IPS-18c (cell line): ENCODE measurements around the gene PCSK6.

Experiments used
- H3K4me3 ChIP-seq: 2 replicates; pipeline ENCODE4 v1.7.0; 2013; ENCODE audit warnings: low read depth, mild to moderate bottlenecking, low read length, moderate library complexity; ENCODE audit not compliant: insufficient read depth
- H3K9me3 ChIP-seq: one replicate; pipeline ENCODE4 v1.6.1; 2013; ENCODE audit warnings: mild to moderate bottlenecking, low read length, moderate library complexity; ENCODE audit not compliant: control insufficient read depth, insufficient read depth

The PCSK6 gene

GRCh38 chr15:101447561-101448071, 41.9 kb downstream of the PCSK6 start:
- H3K4me3 ChIP-seq = no peak overlapping the region
- H3K9me3 ChIP-seq = no peaks in the 10 kb centered on the region

- Histone ChIP-seq H3K4me3 (no peak overlapping the region), H3K9me3 (no peaks in the 10 kb centered on the region)
Measured at GRCh38 chr15:101447168-101447533, 42.4 kb downstream of the PCSK6 start.

- Histone ChIP-seq H3K4me3 (no peak overlapping the region), H3K9me3 (no peaks in the 10 kb centered on the region)
Measured at GRCh38 chr15:101446518-101447167, 42.9 kb downstream of the PCSK6 start.

- Histone ChIP-seq H3K9me3 (no peaks in the 10 kb centered on the region), H3K4me3 (no peak overlapping the region)
Measured at GRCh38 chr15:101445562-101446517, 43.7 kb downstream of the PCSK6 start.

GRCh38 chr15:101444807-101445508, 44.5 kb downstream of the PCSK6 start:
- no peak overlapping the region for H3K4me3 ChIP-seq
- H3K9me3 ChIP-seq = no peaks in the 10 kb centered on the region

- no peak overlapping the region for H3K4me3 ChIP-seq
- H3K9me3 ChIP-seq = no peaks in the 10 kb centered on the region
Measured at GRCh38 chr15:101444015-101444414, 45.5 kb downstream of the PCSK6 start.

- no peak overlapping the region for H3K4me3 ChIP-seq
Measured at GRCh38 chr15:101442272-101442671, 47.2 kb downstream of the PCSK6 start.

GRCh38 chr15:101441696-101442095, 47.8 kb downstream of the PCSK6 start:
- Histone ChIP-seq H3K9me3 (no peaks in the 10 kb centered on the region), H3K4me3 (no peak overlapping the region)

More at GRCh38 chr15:101442272-101442671, 47.2 kb downstream of the PCSK6 start:
- no peaks in the 10 kb centered on the region for H3K9me3 ChIP-seq

GRCh38 chr15:101440846-101441590, 48.5 kb downstream of the PCSK6 start:
- Histone ChIP-seq H3K9me3 (no peaks in the 10 kb centered on the region), H3K4me3 (no peak overlapping the region)

- H3K4me3 ChIP-seq = no peak overlapping the region
- H3K9me3 ChIP-seq = no peaks in the 10 kb centered on the region
Measured at GRCh38 chr15:101439920-101440319, 49.6 kb downstream of the PCSK6 start.

- no peak overlapping the region for H3K4me3 ChIP-seq
Measured at GRCh38 chr15:101439285-101439919, 50.1 kb downstream of the PCSK6 start.

GRCh38 chr15:101438482-101439284, 50.8 kb downstream of the PCSK6 start:
- no peaks in the 10 kb centered on the region for H3K9me3 ChIP-seq
- H3K4me3 ChIP-seq = no peak overlapping the region

More at GRCh38 chr15:101439285-101439919, 50.1 kb downstream of the PCSK6 start:
- no peaks in the 10 kb centered on the region for H3K9me3 ChIP-seq

GRCh38 chr15:101437618-101438481, 51.7 kb downstream of the PCSK6 start:
- Histone ChIP-seq H3K9me3 (no peaks in the 10 kb centered on the region), H3K4me3 (no peak overlapping the region)

- no peaks in the 10 kb centered on the region for H3K9me3 ChIP-seq
Measured at GRCh38 chr15:101437209-101437608, 52.3 kb downstream of the PCSK6 start.

GRCh38 chr15:101436526-101436925, 53.0 kb downstream of the PCSK6 start:
- Histone ChIP-seq H3K9me3 (no peaks in the 10 kb centered on the region), H3K4me3 (no peak overlapping the region)

More at GRCh38 chr15:101437209-101437608, 52.3 kb downstream of the PCSK6 start:
- no peak overlapping the region for H3K4me3 ChIP-seq
